Measurements from ENCODE around the gene MOB3A. TPM values are rescaled to one million over a fixed set of nuclear protein-coding genes. Genes with fewer than 3 reads are reported as not detected.
A peak's percentile ranks its signal among the peaks of the same experiment; 100 is the strongest.

Gene MOB3A
- total and polyA plus RNA-seq, 2 of the 13 experiments (the other 11 are each of a cell fraction or from before 2014, with no cell fraction given): 3.5 to 17.8 TPM

- in situ Hi-C loops (cut with HindIII; ENCODE audit: extremely low pct_ligation_motif_present, low pct_unique_long_range_greater_than_20kb) (no loop called here), intact Hi-C loops (cut with micrococcal nuclease; ENCODE audit: unreplicated experiment) (no loop called here)
- Histone ChIP-seq H3K4me2 (ENCODE audit: low read depth, low read length) (peak overlapping the region; percentile 96), H3K27me3 (ENCODE audit: control insufficient read depth in 1 of 2, insufficient read depth in 2 of 2, low read length in 2 of 2) (no peaks in the 10 kb centered on the region), H3K4me3 (replicated peaks in 1 of 3; ENCODE audit: insufficient read depth in 1 of 3, low read depth in 2 of 3, low read length in 3 of 3) (peak overlapping the region; percentile 47 to 77 (median 60); a peak in 5 of 6 replicates), H3K36me3 (replicated peaks in 1 of 2; ENCODE audit: control insufficient read depth in 1 of 2, insufficient read depth in 2 of 2, low read length in 2 of 2) (peaks cover 1 to 2% of the 10 kb centered on the region in 2 experiments; a peak in 2 of 5 replicates), H3K9ac (ENCODE audit: insufficient read depth, low read depth, low read length) (peak overlapping the region; percentile 74), H3K4me1 (ENCODE audit: insufficient read depth, low read length) (peaks cover 83% of the 10 kb centered on the region), H3K79me2 (ENCODE audit: insufficient read depth, low read length) (peaks cover 30% of the 10 kb centered on the region), H3K9me3 (ENCODE audit: low read length) (no peaks in the 10 kb centered on the region), H3K27ac (ENCODE audit: extremely low read length, insufficient read depth, low read length) (peak overlapping the region; percentile 55), H4K20me1 (ENCODE audit: insufficient read depth, low read length) (peaks cover 35% of the 10 kb centered on the region), H2AFZ (ENCODE audit: low read length) (no peak overlapping the region)
- no TSS peak for BruUV-seq (replicated peaks)
- DNase-seq (ENCODE audit: low spot score) (no peak), FAIRE-seq (peak; percentile 42), ATAC-seq (peak; percentile 6; the same call in 1 of the 3 replicates)
- CTCF ChIA-PET (ENCODE audit: low intra/inter-chr PET ratio, low total read pairs): no interaction called here
- POLR2A ChIA-PET: interaction anchor here (0.6 to 2.5 kb wide), 18 partner anchors 9 to 291 kb away, joined by 3 to 40 read pairs (median 4); partner anchors contain the start of genes ADAT3, BTBD2 and SCAMP4
- WGBS (ENCODE audit: low lambda C conversion rate): 28% methylated on average over 11 of the region's 18 CpGs
- TF ChIP-seq ZBTB34 (CRISPR knock-in tag; IDR thresholded peaks at IDR 0.05): peak; percentile 77; the same call in 1 of the 2 replicates
- peak; percentile 24; the same call in 1 of the 2 replicates for TF ChIP-seq AKAP8 (CRISPR knock-in tag; IDR thresholded peaks at IDR 0.05)
- peak; percentile 36 for TF ChIP-seq PATZ1 (CRISPR knock-in tag; IDR thresholded peaks at IDR 0.05)
- TF ChIP-seq BORCS8-MEF2B (CRISPR knock-in tag; IDR thresholded peaks at IDR 0.05): 0 out of 2 replicates have a peak, but pooled peaks have one; percentile 33
- TF ChIP-seq TARDBP (CRISPR knock-in tag; IDR thresholded peaks at IDR 0.05): peak; percentile 73; the same call in 1 of the 2 replicates
- TF ChIP-seq HOXA3 (CRISPR knock-in tag; IDR thresholded peaks at IDR 0.05): peak; percentile 31; the same call in 1 of the 2 replicates
- TF ChIP-seq AGO2 (optimal IDR thresholded peaks at IDR 0.05; ENCODE audit: low read depth, low read length): peak; percentile 10
- peak; percentile 49; the same call in 1 of the 2 replicates for TF ChIP-seq ZNF281 (CRISPR knock-in tag; IDR thresholded peaks at IDR 0.05; ENCODE audit: borderline replicate concordance)
- TF ChIP-seq HDAC2 (CRISPR knock-in tag; IDR thresholded peaks at IDR 0.05): peak; percentile 6; the same call in 1 of the 2 replicates
- TF ChIP-seq TMF1 (CRISPR knock-in tag; IDR thresholded peaks at IDR 0.05; ENCODE audit: low read depth): 0 out of 2 replicates have a peak, but pooled peaks have one; percentile 56
- TF ChIP-seq STAT6 (CRISPR knock-in tag; IDR thresholded peaks at IDR 0.05; ENCODE audit: borderline replicate concordance): no peak; the same call in 1 of the 2 replicates
- no peak for TF ChIP-seq XRCC5 (optimal IDR thresholded peaks at IDR 0.05; ENCODE audit: low read length)
Measured at GRCh38 chr19:2051773-2052704, 44.1 kb downstream of the MOB3A start.

All from HepG2 (cell line).